GM23338 (cell line): ENCODE data around the gene ATG2B. TPM values are rescaled to one million over a fixed set of nuclear protein-coding genes. Genes with fewer than 3 reads are reported as not detected.

ENCODE experiments used
- ATAC-seq: fragments of 200-7000 bp; cut with Tn5 transposase; 3 replicates; pipeline ENCODE4 v1.9.1; 2020
- DNase-seq: peaks from one replicate; pipeline ENCODE4 v3.0.0-alpha.2; 2015; ENCODE audit warnings: low spot score
- H2AFZ ChIP-seq: fragments of 200-600 bp; sonication (generic); 2 replicates; pipeline ENCODE4 v1.8.0; 2016; ENCODE audit warnings: antibody characterized with exemption, mild to moderate bottlenecking, moderate library complexity
- H3F3A ChIP-seq: fragments of 200-600 bp; sonication (generic); replicated peaks from 2 replicates; pipeline ENCODE4 v1.8.0; 2017; ENCODE audit warnings: antibody characterized with exemption, mixed run types, low read depth
- H3K27ac ChIP-seq: fragments of 200-600 bp; sonication (generic); 2 replicates; pipeline ENCODE4 v1.6.1; 2016; ENCODE audit warnings: low read depth
- H3K27me3 ChIP-seq: fragments of 200-600 bp; sonication (generic); 2 replicates; pipeline ENCODE4 v1.8.0; 2016; ENCODE audit warnings: mild to moderate bottlenecking, mixed run types, moderate library complexity; ENCODE audit not compliant: insufficient read depth
- H3K36me3 ChIP-seq: fragments of 200-600 bp; sonication (generic); 2 replicates; pipeline ENCODE4 v1.8.0; 2016; ENCODE audit warnings: mild to moderate bottlenecking; ENCODE audit not compliant: insufficient read depth
- H3K4me1 ChIP-seq: fragments of 200-600 bp; sonication (generic); 2 replicates; pipeline ENCODE4 v1.8.0; 2016; ENCODE audit warnings: mild to moderate bottlenecking, moderate library complexity; ENCODE audit not compliant: insufficient read depth
- H3K4me2 ChIP-seq: fragments of 200-600 bp; sonication (generic); 2 replicates; pipeline ENCODE4 v1.7.1; 2017; ENCODE audit warnings: mixed run types
- H3K4me3 ChIP-seq: fragments of 200-600 bp; sonication (generic); 2 replicates; pipeline ENCODE4 v1.6.1; 2016; ENCODE audit warnings: mixed run types
- H3K79me2 ChIP-seq: fragments of 200-600 bp; sonication (generic); replicated peaks from 2 replicates; pipeline ENCODE4 v1.8.0; 2017; ENCODE audit warnings: mild to moderate bottlenecking; ENCODE audit not compliant: insufficient read depth
- H3K9me2 ChIP-seq: fragments of 200-600 bp; sonication (generic); 2 replicates; pipeline ENCODE4 v1.8.0; 2017; ENCODE audit not compliant: insufficient read depth
- H4K20me1 ChIP-seq: fragments of 200-600 bp; sonication (generic); replicated peaks from 2 replicates; pipeline ENCODE4 v1.8.0; 2017; ENCODE audit warnings: mild to moderate bottlenecking; ENCODE audit not compliant: insufficient read depth
- H3K27ac Mint-ChIP-seq: 2 replicates; pipeline ENCODE4 v1.8.0; 2020; ENCODE audit warnings: inconsistent platforms, mild to moderate bottlenecking, moderate library complexity, mixed read lengths
- H3K27me3 Mint-ChIP-seq: 3 replicates; pipeline ENCODE4 v1.8.0; 2022; ENCODE audit warnings: low read depth, mild to moderate bottlenecking, moderate library complexity, mixed read lengths, inconsistent platforms; ENCODE audit not compliant: insufficient read depth, poor library complexity
- H3K36me3 Mint-ChIP-seq: 3 replicates; pipeline ENCODE4 v1.8.0; 2021; ENCODE audit warnings: low read depth, mild to moderate bottlenecking, inconsistent platforms, moderate library complexity, mixed read lengths
- H3K4me1 Mint-ChIP-seq: 3 replicates; pipeline ENCODE4 v1.8.0; 2020; ENCODE audit warnings: mild to moderate bottlenecking, inconsistent platforms, mixed read lengths
- H3K4me3 Mint-ChIP-seq: 3 replicates; pipeline ENCODE4 v1.8.0; 2021; ENCODE audit warnings: moderate library complexity, mild to moderate bottlenecking, inconsistent platforms, mixed read lengths
- H3K9me3 Mint-ChIP-seq: 3 replicates; pipeline ENCODE4 v1.8.0; 2020; ENCODE audit warnings: moderate library complexity, mild to moderate bottlenecking, inconsistent platforms, mixed read lengths
- EZH2 ChIP-seq: fragments of 200-600 bp; sonication (generic); IDR thresholded peaks from one replicate; pipeline ENCODE4 v1.8.0; 2017; ENCODE audit warnings: antibody characterized with exemption, mild to moderate bottlenecking, low read depth; ENCODE audit not compliant: unreplicated experiment
- EZH2phosphoT487 ChIP-seq: fragments of 200-600 bp; sonication (generic); IDR thresholded peaks from one replicate; pipeline ENCODE4 v1.8.1; 2018; ENCODE audit warnings: antibody characterized with exemption; ENCODE audit not compliant: unreplicated experiment
- JUNB ChIP-seq: IDR thresholded peaks from one replicate; pipeline ENCODE4 v1.6.1; 2016; ENCODE audit warnings: antibody characterized with exemption; ENCODE audit not compliant: unreplicated experiment
- NANOG ChIP-seq: IDR thresholded peaks from 2 replicates; pipeline ENCODE4 v1.6.1; 2016; ENCODE audit warnings: antibody characterized with exemption, borderline replicate concordance
- POLR2AphosphoS5 ChIP-seq: IDR thresholded peaks from 2 replicates; pipeline ENCODE4 v1.6.1; 2016; ENCODE audit warnings: antibody characterized with exemption, low read depth
- STAT1 ChIP-seq: IDR thresholded peaks from one replicate; pipeline ENCODE4 v1.6.1; 2016; ENCODE audit warnings: antibody characterized with exemption; ENCODE audit not compliant: unreplicated experiment
- ZNF114 ChIP-seq: fragments of 250-450 bp; sonication (Bioruptor Pico); IDR thresholded peaks from 2 replicates; pipeline ENCODE4 v1.5.0; 2020; ENCODE audit warnings: mild to moderate bottlenecking, moderate library complexity
- ZNF331 ChIP-seq: fragments of 250-450 bp; sonication (Bioruptor Pico); IDR thresholded peaks from 2 replicates; pipeline ENCODE4 v1.5.0; 2020; ENCODE audit warnings: low read depth, mild to moderate bottlenecking, moderate library complexity
- polyA plus RNA-seq: library from polyadenylated mRNA; unstranded; fragments of >200 nt; fragmentation: Nextera tagmentation; extraction: Ambion mirVana; gene quantifications from 2 replicates; pipeline ENCODE4 v1.2.1, GENCODE V29; 2016
- total RNA-seq: library from RNA; depleted of rRNA; stranded (reverse); fragments of >200 nt; shearing (Covaris generic); gene quantifications from 2 replicates; pipeline ENCODE4 v1.2.3, GENCODE V29; 2014
- TF ChIP-seq, protein P1 (sequence below): IDR thresholded peaks from 2 replicates; pipeline ENCODE4 v1.6.1; 2016; ENCODE audit warnings: antibody characterized with exemption
- TF ChIP-seq, protein P2 (sequence below): fragments of 250-450 bp; sonication (Bioruptor Pico); IDR thresholded peaks from 2 replicates; pipeline ENCODE4 v1.5.0; 2020; ENCODE audit warnings: mild to moderate bottlenecking, moderate library complexity

Gene ATG2B
- total and polyA plus RNA-seq, 2 experiments from 2014 or later: 3.8 to 15.4 TPM

DNA sequence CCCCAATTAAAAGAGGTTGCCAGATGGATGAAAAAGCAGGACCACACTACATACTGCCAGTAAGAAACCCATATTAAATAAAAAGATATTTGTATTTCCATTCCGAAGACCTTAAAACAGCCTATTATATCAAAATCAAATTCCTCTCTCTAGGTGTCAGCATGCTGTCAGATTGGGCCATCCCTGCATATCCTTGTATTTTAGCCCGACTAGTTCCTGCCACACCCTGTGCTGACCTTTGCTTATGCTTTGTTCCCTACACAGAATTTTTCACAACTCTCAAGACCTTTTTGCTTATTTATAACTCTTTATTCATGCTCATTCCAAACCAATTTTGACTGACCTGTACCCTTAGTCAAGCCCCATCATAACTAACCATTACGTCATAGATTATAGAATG, 13.0 kb upstream of the ATG2B start (continued):
- no peak for TF ChIP-seq POLR2AphosphoS5
- TF ChIP-seq STAT1: no peak
- TF ChIP-seq EZH2: no peak
- no peak for TF ChIP-seq NANOG

DNA sequence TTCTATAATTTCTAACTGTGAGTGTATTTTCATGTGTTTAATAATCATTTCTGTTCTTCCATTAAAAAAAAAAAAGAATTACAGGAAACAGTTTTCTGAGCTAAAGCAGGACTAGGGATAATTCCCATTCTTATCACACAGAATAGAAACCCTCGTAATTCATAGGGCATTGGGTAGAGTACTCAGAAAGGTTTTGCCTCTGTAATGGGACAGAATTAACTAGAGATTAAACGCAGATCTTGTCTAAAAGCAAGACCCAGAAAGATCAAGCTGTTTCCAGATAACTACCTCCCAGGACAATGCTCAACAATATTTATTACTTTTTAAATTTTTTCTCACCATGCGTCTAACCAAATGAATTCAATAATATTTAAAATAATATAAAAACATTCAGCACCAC, 10.4 kb upstream of the ATG2B start:
- DNase-seq (no peak), ATAC-seq (no peak)
- no peaks in the 10 kb centered on the region for H3F3A ChIP-seq
- Mint-ChIP-seq H3K4me1 (peaks cover 18% of the 10 kb centered on the region), H3K36me3 (peaks cover 10% of the 10 kb centered on the region; the same call in 2 of the 3 replicates), H3K27ac (no peak overlapping the region), H3K9me3 (peaks cover 6% of the 10 kb centered on the region; the same call in 2 of the 3 replicates), H3K4me3 (no peak overlapping the region), H3K27me3 (no peaks in the 10 kb centered on the region)
- peaks cover 15% of the 10 kb centered on the region for H4K20me1 ChIP-seq
- H3K27me3 ChIP-seq: no peaks in the 10 kb centered on the region
- peaks cover 73% of the 10 kb centered on the region for H3K79me2 ChIP-seq
- H3K4me3 ChIP-seq: no peak overlapping the region
- H2AFZ ChIP-seq: no peak overlapping the region
- TF ChIP-seq EZH2phosphoT487 (no peak), ZNF114 (CRISPR knock-in tag) (no peak)
- TF ChIP-seq, protein P1, sequence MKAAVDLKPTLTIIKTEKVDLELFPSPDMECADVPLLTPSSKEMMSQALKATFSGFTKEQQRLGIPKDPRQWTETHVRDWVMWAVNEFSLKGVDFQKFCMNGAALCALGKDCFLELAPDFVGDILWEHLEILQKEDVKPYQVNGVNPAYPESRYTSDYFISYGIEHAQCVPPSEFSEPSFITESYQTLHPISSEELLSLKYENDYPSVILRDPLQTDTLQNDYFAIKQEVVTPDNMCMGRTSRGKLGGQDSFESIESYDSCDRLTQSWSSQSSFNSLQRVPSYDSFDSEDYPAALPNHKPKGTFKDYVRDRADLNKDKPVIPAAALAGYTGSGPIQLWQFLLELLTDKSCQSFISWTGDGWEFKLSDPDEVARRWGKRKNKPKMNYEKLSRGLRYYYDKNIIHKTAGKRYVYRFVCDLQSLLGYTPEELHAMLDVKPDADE: no peak
- no peak overlapping the region for H3K27ac ChIP-seq
- no peaks in the 10 kb centered on the region for H3K36me3 ChIP-seq
- peaks cover 17% of the 10 kb centered on the region; the same call in 1 of the 2 replicates for H3K4me1 ChIP-seq
- H3K4me2 ChIP-seq: no peak overlapping the region
- H3K9me2 ChIP-seq: no peaks in the 10 kb centered on the region

DNA sequence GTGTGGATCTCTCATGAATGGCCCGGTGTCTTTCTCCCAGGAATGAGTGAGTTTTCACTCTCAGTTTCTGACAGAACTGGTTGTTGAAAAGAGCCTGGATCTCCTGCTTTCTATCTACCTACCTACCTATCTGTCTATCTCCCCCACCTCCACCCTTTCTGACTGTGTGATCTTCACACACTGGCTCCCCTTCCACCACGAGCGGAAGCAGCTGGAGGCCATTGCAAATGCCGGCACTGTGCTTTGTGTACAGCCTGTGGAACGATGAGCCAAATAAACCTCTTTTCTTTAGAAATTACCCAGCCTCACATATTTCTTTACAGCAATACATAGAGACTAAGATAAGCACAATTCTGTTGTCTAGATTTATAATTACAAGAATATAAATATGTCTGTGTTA, 7.4 kb upstream of the ATG2B start:
- H3K4me1 ChIP-seq: no peaks in the 10 kb centered on the region
- H3K27ac Mint-ChIP-seq: no peak overlapping the region
- no peak overlapping the region for H3K4me3 Mint-ChIP-seq
- TF ChIP-seq, protein P1: no peak
- no peak for TF ChIP-seq STAT1
- no peak for TF ChIP-seq JUNB
- TF ChIP-seq, protein P2, sequence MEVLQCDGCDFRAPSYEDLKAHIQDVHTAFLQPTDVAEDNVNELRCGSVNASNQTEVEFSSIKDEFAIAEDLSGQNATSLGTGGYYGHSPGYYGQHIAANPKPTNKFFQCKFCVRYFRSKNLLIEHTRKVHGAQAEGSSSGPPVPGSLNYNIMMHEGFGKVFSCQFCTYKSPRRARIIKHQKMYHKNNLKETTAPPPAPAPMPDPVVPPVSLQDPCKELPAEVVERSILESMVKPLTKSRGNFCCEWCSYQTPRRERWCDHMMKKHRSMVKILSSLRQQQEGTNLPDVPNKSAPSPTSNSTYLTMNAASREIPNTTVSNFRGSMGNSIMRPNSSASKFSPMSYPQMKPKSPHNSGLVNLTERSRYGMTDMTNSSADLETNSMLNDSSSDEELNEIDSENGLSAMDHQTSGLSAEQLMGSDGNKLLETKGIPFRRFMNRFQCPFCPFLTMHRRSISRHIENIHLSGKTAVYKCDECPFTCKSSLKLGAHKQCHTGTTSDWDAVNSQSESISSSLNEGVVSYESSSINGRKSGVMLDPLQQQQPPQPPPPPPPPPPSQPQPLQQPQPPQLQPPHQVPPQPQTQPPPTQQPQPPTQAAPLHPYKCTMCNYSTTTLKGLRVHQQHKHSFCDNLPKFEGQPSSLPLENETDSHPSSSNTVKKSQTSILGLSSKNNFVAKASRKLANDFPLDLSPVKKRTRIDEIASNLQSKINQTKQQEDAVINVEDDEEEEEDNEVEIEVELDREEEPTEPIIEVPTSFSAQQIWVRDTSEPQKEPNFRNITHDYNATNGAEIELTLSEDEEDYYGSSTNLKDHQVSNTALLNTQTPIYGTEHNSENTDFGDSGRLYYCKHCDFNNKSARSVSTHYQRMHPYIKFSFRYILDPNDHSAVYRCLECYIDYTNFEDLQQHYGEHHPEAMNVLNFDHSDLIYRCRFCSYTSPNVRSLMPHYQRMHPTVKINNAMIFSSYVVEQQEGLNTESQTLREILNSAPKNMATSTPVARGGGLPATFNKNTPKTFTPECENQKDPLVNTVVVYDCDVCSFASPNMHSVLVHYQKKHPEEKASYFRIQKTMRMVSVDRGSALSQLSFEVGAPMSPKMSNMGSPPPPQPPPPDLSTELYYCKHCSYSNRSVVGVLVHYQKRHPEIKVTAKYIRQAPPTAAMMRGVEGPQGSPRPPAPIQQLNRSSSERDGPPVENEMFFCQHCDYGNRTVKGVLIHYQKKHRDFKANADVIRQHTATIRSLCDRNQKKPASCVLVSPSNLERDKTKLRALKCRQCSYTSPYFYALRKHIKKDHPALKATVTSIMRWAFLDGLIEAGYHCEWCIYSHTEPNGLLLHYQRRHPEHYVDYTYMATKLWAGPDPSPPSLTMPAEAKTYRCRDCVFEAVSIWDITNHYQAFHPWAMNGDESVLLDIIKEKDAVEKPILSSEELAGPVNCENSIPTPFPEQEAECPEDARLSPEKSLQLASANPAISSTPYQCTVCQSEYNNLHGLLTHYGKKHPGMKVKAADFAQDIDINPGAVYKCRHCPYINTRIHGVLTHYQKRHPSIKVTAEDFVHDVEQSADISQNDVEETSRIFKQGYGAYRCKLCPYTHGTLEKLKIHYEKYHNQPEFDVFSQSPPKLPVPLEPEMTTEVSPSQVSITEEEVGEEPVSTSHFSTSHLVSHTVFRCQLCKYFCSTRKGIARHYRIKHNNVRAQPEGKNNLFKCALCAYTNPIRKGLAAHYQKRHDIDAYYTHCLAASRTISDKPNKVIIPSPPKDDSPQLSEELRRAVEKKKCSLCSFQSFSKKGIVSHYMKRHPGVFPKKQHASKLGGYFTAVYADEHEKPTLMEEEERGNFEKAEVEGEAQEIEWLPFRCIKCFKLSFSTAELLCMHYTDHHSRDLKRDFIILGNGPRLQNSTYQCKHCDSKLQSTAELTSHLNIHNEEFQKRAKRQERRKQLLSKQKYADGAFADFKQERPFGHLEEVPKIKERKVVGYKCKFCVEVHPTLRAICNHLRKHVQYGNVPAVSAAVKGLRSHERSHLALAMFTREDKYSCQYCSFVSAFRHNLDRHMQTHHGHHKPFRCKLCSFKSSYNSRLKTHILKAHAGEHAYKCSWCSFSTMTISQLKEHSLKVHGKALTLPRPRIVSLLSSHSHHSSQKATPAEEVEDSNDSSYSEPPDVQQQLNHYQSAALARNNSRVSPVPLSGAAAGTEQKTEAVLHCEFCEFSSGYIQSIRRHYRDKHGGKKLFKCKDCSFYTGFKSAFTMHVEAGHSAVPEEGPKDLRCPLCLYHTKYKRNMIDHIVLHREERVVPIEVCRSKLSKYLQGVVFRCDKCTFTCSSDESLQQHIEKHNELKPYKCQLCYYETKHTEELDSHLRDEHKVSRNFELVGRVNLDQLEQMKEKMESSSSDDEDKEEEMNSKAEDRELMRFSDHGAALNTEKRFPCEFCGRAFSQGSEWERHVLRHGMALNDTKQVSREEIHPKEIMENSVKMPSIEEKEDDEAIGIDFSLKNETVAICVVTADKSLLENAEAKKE: no peak
- no peak for TF ChIP-seq ZNF114 (CRISPR knock-in tag)
- TF ChIP-seq NANOG: no peak
- no peak for TF ChIP-seq POLR2AphosphoS5
- no peak for TF ChIP-seq ZNF331

More for the DNA sequence above, 7.4 kb upstream of the ATG2B start:
- ATAC-seq: no peak
- no peaks in the 10 kb centered on the region for H3K9me2 ChIP-seq
- Mint-ChIP-seq H3K4me1 (peaks cover 12% of the 10 kb centered on the region), H3K27me3 (no peaks in the 10 kb centered on the region), H3K9me3 (peaks cover 6% of the 10 kb centered on the region; the same call in 2 of the 3 replicates), H3K36me3 (peaks cover 10% of the 10 kb centered on the region; the same call in 2 of the 3 replicates)
- DNase-seq: no peak
- no peak overlapping the region for H3K4me2 ChIP-seq
- H3F3A ChIP-seq: no peaks in the 10 kb centered on the region
- H3K27me3 ChIP-seq: no peaks in the 10 kb centered on the region
- peaks cover 11% of the 10 kb centered on the region for H4K20me1 ChIP-seq
- H3K36me3 ChIP-seq: no peaks in the 10 kb centered on the region
- H3K4me3 ChIP-seq: no peak overlapping the region
- H2AFZ ChIP-seq: no peak overlapping the region
- peaks cover 87% of the 10 kb centered on the region for H3K79me2 ChIP-seq
- H3K27ac ChIP-seq: no peak overlapping the region
